T1000 (cell line): ENCODE measurements around the gene EIPR1.
"Not testable (repeated sequence)": the region's sequence is repeated elsewhere in the genome, so short reads cannot be mapped to it uniquely, and the experiment has no call there.

Experiments used
- DNase-seq: peaks from one replicate; lab custom pipeline; 2025; ENCODE audit warnings: mixed read lengths; lab: John Stamatoyannopoulos, UW

The EIPR1 gene

DNA sequence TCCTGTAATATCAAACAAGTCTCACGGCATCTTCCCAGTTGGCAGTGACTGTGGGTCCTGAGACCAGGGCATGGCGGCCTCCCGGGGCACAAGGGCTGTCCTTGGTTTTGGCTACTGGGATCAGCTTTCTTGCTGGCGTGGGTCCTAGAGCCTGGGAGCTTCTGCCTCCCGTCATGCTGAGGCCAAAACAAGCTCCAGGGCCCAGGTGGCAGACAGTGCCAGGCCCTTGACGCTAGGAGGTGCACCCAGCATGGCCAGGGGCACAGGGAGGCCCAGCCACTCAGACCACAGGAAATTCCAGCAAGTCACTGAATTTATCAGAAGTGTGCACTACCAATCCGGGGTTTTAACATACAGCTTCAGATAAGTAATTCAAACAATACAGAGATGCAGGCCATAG is 184.7 kb downstream of the EIPR1 start:
- no peak for DNase-seq

DNA sequence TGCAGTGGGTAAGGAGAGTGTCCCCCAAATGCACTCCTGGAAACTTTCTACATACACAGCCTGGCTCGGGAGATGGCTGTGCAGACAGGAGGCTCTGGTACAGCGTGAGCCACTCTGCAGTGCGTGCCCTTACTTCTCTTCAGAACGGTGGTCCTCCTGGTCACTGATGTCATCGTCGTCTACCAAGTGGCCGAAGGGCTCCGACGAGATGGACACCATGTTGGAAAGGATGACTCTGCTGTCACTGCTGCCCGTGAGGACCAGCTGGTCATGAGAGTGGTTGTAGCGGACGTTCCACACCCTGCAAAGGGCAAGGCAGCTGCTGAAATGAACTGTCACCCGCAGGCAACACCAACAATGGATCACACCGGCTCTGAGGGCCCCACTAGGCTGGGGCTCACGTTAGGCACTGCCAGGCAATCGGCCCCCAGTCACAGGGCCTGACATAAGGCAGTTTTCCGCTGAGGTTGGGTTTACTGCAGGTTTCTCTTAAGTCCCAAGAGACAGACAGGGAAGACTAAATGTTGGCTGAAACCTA is 185.3 kb downstream of the EIPR1 start:
- DNase-seq: no peak

DNA sequence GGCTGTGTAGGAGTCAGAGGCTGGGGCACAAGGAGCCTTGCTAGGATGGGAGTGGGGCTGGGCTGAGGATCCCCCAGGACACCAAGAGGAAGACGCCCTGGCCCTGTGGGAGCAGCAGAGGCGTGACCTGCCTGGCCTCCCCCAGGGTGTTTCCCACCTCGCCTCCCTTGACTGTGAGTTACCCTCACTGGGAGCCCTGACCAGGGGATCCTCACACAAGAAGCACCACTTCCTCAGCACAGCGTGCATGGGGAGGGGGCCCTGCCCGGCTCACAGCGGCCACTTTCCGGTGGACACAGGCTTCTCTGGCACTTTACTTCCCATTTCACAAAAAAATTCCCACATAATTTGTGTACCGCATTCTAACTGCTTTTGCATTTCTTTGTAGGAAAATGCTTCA is 187.7 kb downstream of the EIPR1 start:
- DNase-seq: no peak

- no peak for DNase-seq
Measured at GRCh38 chr2:3189076-3189591, 188.5 kb downstream of the EIPR1 start.

DNA sequence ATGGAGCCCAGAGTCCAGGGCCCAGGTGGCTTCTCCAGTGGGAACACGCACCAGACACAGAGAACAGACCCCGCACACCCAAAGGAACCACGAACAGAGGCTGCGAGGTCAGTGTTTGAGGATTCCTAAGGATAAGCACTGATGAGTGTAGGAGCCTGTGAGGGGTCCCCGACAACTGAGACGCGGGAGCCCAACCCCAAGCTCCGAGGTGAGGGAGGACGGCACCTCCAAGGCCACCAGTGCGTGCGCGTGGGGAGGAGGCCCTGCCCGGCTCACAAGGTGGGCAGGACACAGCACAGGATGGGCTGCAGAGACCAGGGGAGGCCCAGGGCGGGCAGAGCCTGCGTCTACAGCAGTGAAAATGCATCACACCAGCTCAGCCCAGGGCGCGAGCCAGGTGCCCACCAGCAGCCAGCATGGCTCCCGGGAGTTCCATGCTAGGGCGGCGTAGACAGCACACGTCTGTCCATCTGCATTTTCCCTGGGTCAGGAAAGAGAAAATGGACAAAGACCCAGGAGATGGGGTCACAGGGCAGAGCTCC is 189.1 kb downstream of the EIPR1 start:
- DNase-seq: no peak

GRCh38 chr2:3187467-3187866 is 190.2 kb downstream of the EIPR1 start:
- DNase-seq: no peak

DNA sequence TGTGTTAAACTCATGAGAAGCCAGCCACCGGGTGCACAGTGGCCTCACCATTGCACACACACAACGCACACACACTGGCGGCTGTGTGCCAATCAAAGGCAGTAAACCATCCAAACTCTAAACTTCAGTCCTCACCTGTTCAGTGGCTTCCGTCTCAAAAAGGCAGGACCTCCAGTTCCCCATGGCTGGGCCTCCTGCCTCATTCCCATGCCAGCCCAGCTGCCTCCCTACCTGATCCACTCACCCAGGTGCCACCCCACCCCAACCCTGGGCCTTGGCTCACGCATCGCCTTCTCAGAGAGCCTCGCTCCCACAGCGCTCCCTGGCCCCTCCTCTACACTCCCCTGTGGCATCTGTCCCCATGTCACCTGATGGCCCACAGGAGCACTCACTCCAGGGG is 190.9 kb downstream of the EIPR1 start:
- no peak for DNase-seq

- no peak for DNase-seq
Measured at GRCh38 chr2:3185910-3186309, 191.7 kb downstream of the EIPR1 start.

DNA sequence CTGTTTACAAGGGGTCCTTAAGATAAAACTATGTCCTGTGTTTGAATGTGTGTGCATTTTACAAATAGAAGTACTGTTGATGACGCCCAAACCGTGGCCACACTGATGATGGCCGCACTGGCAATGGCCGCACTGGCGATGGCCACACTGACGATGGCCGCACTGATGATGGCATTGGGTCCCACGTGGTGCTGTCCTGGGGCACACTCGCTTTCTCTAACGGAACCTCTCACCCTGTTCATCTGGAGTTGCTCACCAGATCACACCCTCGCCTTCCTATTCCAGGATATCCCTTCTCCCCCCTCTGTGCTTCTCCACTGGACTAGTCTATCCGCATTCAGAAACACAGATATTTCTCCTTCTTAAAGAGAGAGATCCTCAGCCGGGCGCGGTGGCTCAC is 192.4 kb downstream of the EIPR1 start:
- DNase-seq: no peak

- no peak for DNase-seq
Measured at GRCh38 chr2:3184167-3184566, 193.5 kb downstream of the EIPR1 start.

DNA sequence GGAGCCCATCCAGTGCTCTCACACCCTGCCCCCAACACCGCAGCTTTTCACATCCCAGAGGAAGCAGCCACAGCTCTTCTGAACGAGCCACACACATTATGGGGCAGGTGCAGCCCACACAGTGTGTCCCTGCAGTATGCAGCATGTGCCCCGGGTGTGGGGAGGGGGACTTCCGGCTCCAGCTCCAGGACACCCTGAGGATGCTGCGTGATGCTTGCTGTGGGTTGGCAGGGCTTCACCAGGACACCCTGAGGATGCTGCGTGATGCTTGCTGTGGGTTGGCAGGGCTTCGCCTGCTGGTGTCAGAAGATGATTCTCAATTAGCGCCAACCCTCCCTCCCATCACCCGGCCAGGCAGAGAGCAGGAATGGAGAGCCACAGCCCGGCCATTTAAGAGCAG is 193.9 kb downstream of the EIPR1 start:
- DNase-seq: no peak

DNA sequence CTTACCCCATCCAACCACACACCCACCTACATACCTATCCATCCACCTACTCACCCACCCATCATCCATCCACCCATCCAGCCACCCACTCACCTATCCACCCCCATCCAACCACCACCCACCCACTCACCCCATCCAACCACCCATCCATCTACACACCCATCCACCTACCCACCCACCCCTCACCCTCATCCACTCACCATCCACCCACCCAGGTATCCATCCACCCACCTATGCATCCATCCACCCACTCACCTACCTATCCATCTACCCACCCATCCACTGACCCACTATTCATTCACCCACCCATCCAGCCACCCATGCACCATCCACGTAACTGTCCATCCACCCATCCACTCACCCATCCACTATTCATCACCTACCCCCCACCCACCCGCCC is 194.8 kb downstream of the EIPR1 start:
- DNase-seq: no peak

DNA sequence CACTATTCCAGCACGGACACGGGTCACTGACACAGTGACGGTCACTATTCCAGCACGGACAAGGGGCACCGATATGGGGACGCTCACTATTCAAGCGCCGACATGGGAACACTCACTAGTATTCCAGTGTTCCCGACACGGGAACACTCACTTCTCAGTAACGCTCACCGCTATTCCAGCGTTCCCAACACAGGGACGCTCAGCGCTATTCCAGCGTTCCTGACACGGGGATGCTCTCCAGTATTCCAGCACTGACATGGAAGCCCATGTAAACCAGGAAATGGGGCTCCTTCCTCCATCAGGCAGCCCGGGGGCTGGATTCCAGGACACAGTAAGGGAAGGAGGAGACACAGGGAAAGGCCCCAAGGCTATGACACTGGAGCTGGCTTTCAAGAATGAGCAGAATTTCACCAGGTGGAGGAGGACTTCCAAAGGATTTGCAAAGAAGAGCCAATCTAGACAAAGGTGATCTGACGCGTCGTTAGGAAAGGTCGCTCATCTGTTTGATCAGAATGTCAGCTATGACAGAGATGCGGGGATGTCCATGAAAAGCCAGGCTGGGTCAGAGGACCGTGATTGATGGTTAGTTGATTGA is 196.1 kb downstream of the EIPR1 start:
- no peak for DNase-seq

DNA sequence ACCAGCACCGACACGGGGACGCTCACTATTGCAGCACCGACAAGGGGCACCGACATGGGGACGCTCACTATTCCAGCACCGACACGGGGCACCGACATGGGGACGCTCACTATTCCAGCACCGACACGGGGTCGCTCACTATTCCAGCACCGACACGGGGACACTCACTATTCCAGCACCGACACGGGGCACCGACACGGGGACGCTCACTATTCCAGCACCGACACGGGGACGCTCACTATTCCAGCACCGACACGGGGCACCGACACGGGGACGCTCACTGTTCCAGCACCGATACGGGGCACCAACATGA is 196.8 kb downstream of the EIPR1 start:
- not testable (repeated sequence) for DNase-seq

DNA sequence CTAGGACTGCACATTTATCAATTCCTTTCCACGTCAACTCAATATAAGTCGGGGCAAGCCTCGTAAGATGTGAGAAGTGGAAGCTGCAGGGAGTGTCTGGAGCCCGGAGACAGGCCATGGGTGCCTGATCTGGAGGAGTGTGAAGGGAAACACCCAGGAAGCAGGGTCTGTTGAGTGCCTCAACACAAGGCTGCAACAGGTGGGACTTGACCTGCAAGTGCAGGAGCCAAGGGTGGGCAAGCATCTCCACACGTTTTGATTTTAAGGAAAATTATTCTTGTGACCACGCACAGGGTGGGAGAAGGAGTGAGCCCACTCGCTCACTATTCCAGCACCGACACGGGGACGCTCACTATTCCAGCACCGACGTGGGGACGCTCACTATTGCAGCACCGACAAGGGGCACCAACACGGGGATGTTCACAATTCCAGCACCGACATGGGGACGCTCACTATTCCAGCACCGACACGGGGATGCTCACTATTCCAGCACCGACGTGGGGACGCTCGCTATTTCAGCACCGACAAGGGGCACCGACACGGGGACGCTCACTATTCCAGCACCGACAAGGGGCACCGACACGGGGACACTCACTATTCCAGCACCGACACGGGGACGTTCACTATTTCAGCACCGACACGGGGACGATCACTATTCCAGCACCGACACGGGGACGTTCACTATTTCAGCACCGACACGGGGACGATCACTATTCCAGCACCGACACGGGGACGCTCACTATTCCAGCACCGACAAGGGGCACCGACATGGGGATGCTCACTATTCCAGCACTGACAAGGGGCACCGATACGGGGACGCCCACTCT is 197.3 kb downstream of the EIPR1 start:
- no peak for DNase-seq

- DNase-seq: no peak
Measured at GRCh38 chr2:3179626-3180025, 198.0 kb downstream of the EIPR1 start.

DNA sequence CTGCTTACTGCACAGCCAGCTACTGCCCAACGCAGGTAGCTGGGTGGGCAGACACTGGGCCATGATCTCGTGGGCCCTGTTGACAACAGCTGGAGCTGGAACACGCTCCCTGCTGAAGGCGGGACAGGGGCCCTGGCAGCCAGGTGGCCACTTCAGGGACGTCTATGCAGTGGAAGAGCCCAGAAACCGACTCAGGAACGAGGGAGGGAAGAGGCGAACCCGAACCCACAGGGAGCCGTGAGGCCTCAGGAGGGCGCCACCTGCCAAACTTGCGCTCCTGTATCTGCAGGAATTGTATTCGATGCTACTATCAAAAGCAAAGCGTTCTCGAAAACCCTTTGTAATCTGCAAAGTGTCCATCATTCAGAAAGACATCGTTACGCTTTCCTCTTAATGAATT is 198.4 kb downstream of the EIPR1 start:
- DNase-seq: no peak

GRCh38 chr2:3178578-3179031 is 199.0 kb downstream of the EIPR1 start:
- DNase-seq: no peak

- no peak for DNase-seq
Measured at GRCh38 chr2:3177891-3178577, 199.6 kb downstream of the EIPR1 start.

DNA sequence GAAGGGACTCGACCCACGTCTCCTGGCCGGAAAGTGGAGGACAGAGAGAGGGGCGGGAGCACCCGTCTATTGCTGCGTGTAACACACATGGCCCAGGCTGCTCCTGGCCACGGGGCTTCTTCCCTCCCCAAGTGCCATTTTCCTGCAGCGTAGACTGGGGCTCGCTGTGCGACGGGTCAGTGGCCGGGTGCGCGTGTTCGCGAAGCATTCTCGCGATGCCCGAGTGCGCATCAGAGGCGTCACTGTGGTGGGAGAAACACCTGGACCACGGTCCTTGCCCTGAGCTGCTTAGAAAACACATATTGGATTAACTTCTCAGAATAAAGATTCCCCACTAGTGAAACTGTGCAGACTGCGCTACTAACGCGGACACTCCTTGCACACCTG is 200.8 kb downstream of the EIPR1 start:
- no peak for DNase-seq

GRCh38 chr2:3176071-3176868 is 201.3 kb downstream of the EIPR1 start:
- DNase-seq: no peak

GRCh38 chr2:3175568-3175955 is 202.1 kb downstream of the EIPR1 start:
- no peak for DNase-seq
